Fibroblast of lung (primary cell): Measurements from ENCODE around the gene STK4. TPM values are rescaled to one million over a fixed set of nuclear protein-coding genes. Genes with fewer than 3 reads are reported as not detected.

Experiments used
- DNase-seq, 2 donors: peaks; one replicate each; pipeline versions ENCODE4 v3.0.0 to v3.0.0-alpha.2; 2010; ENCODE audit warnings: low read depth in 2 of 2
- H2AFZ ChIP-seq: 2 replicates; pipeline ENCODE4 v1.5.1; 2012; ENCODE audit warnings: low read length, control low read depth, inconsistent platforms
- H3K27ac ChIP-seq: 2 replicates; pipeline ENCODE4 v1.5.1; 2011; ENCODE audit warnings: low read length, control low read depth; ENCODE audit not compliant: insufficient read depth
- H3K27me3 ChIP-seq: 2 replicates; pipeline ENCODE4 v1.5.1; 2011; ENCODE audit warnings: mild to moderate bottlenecking, low read length; ENCODE audit not compliant: control insufficient read depth, insufficient read depth
- H3K36me3 ChIP-seq: 2 replicates; pipeline ENCODE4 v1.5.1; 2011; ENCODE audit warnings: low read length; ENCODE audit not compliant: control insufficient read depth, insufficient read depth
- H3K4me1 ChIP-seq: 2 replicates; pipeline ENCODE4 v1.5.1; 2011; ENCODE audit warnings: low read length; ENCODE audit not compliant: control insufficient read depth, insufficient read depth; ENCODE audit errors: extremely low read depth
- H3K4me2 ChIP-seq: 2 replicates; pipeline ENCODE4 v1.5.1; 2011; ENCODE audit warnings: low read length, control low read depth; ENCODE audit not compliant: insufficient read depth; ENCODE audit errors: extremely low read depth
- H3K4me3 ChIP-seq, 4 experiments: fragments of 200-600 bp in 1 of 4; sonication (generic) in 1 of 4; replicated peaks in 1 of 4; 2 replicates each; pipeline ENCODE4 v1.5.1; 2011 to 2016; ENCODE audit warnings: low read length in 4 of 4, low read depth in 3 of 4, mild to moderate bottlenecking in 3 of 4, control low read depth in 2 of 4, inconsistent platforms in 1 of 4, mixed read lengths in 1 of 4; ENCODE audit not compliant: insufficient read depth in 1 of 4; ENCODE audit errors: control extremely low read depth in 1 of 4
- H3K79me2 ChIP-seq: 2 replicates; pipeline ENCODE4 v1.5.1; 2012; ENCODE audit warnings: mild to moderate bottlenecking, low read length, inconsistent platforms; ENCODE audit not compliant: control insufficient read depth, insufficient read depth
- H3K9ac ChIP-seq: 2 replicates; pipeline ENCODE4 v1.5.1; 2011; ENCODE audit warnings: mild to moderate bottlenecking, low read length, control low read depth; ENCODE audit not compliant: insufficient read depth
- H3K9me3 ChIP-seq: 2 replicates; pipeline ENCODE4 v1.5.1; 2012; ENCODE audit warnings: low read depth, low read length; ENCODE audit not compliant: control insufficient read depth, insufficient read depth
- H4K20me1 ChIP-seq: 2 replicates; pipeline ENCODE4 v1.5.1; 2011; ENCODE audit warnings: low read length; ENCODE audit not compliant: control insufficient read depth, insufficient read depth; ENCODE audit errors: extremely low read depth
- EZH2 ChIP-seq: IDR thresholded peaks from 2 replicates; pipeline ENCODE4 v1.5.1; 2012; ENCODE audit warnings: low read length, control low read depth, mild to moderate bottlenecking; ENCODE audit errors: missing control alignments
- polyA plus RNA-seq, 2 donors: library from polyadenylated mRNA; depleted of rRNA in 1 of 2; stranded (reverse) in 1 of 2; unstranded in 1 of 2; fragments of >200 nt; gene quantifications; 2 replicates each; pipeline ENCODE4 v1.2.1, GENCODE V29; 2011 to 2012; ENCODE audit warnings: missing spikeins in 1 of 2
- total RNA-seq: library from RNA; depleted of rRNA; stranded (reverse); fragments of >200 nt; gene quantifications from 2 replicates; pipeline ENCODE4 v1.2.1, GENCODE V29; 2014
- TF ChIP-seq, protein P1 (sequence below), 2 donors: IDR thresholded peaks in 1 of 2; conservative IDR thresholded peaks in 1 of 2; 1 replicate in 1 of 2; 2 replicates in 1 of 2; pipeline ENCODE4 v1.5.1; 2011 to 2012; ENCODE audit warnings: low read length in 2 of 2, control low read depth in 1 of 2, inconsistent platforms in 1 of 2, low read depth in 1 of 2, mild to moderate bottlenecking in 1 of 2

The STK4 gene
- total and polyA plus RNA-seq, 2 donors (not counting 1 experiment from before 2014, with no cell fraction given), result 19.0 to 31.7 TPM

DNA sequence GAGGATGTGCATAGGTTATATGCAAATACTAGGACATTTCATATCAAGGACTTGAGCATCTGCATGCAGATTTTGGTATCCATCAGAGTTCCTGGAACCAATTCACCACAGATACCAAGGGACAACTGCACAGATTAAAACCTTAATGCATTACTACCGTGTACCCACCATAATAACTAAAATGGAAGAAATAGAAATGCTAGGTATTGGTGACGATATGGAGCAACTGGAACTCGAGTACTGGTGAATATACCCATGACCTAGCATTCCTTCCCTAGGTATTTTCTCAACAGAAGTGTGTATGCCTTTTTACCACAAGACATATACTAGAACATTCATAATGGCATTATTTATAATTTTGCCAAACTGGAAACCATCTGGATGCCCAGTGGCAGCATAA lies 116.2 kb downstream of the STK4 start:
- TF ChIP-seq, protein P1, sequence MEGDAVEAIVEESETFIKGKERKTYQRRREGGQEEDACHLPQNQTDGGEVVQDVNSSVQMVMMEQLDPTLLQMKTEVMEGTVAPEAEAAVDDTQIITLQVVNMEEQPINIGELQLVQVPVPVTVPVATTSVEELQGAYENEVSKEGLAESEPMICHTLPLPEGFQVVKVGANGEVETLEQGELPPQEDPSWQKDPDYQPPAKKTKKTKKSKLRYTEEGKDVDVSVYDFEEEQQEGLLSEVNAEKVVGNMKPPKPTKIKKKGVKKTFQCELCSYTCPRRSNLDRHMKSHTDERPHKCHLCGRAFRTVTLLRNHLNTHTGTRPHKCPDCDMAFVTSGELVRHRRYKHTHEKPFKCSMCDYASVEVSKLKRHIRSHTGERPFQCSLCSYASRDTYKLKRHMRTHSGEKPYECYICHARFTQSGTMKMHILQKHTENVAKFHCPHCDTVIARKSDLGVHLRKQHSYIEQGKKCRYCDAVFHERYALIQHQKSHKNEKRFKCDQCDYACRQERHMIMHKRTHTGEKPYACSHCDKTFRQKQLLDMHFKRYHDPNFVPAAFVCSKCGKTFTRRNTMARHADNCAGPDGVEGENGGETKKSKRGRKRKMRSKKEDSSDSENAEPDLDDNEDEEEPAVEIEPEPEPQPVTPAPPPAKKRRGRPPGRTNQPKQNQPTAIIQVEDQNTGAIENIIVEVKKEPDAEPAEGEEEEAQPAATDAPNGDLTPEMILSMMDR (conservative IDR thresholded peaks at IDR 0.05 in 1 of 2, IDR thresholded peaks at IDR 0.05 in 1 of 2; ENCODE audit: low read depth in 1 of 2, low read length in 2 of 2), result no peak
- no peak for TF ChIP-seq EZH2
- H3K4me1 ChIP-seq, result peaks cover under 1% of the 10 kb centered on the region
- no peaks in the 10 kb centered on the region for H3K79me2 ChIP-seq
- H3K9me3 ChIP-seq, result no peaks in the 10 kb centered on the region
- H3K27ac ChIP-seq, result no peak overlapping the region
- no peak overlapping the region for H3K9ac ChIP-seq
- peaks cover 2% of the 10 kb centered on the region for H3K36me3 ChIP-seq
- H3K27me3 ChIP-seq, result no peaks in the 10 kb centered on the region
- no peak overlapping the region for H3K4me2 ChIP-seq
- H2AFZ ChIP-seq, result no peak overlapping the region
- no peak overlapping the region for H3K4me3 ChIP-seq
- DNase-seq, result no peak
- no peaks in the 10 kb centered on the region for H4K20me1 ChIP-seq

DNA sequence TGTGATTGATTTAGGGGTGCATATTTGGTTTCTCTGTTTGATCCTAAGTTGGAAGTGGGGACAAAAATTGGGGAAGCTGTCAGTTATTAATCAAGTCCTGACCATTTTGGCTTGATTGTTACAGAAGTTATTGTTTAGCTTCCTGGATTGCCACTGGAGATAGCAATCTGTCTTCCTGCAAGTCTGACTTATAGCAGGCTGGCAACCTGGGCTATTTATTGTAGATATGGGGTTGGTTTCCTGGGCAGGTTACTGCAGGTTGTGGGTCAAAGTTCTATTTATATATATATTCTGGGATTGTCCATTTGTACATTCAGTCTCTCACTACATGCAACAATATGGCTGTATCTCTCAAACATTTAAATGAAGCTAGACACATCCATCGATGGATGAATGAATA lies 116.8 kb downstream of the STK4 start:
- H4K20me1 ChIP-seq, result no peaks in the 10 kb centered on the region
- H3K9me3 ChIP-seq, result no peaks in the 10 kb centered on the region
- peaks cover 2% of the 10 kb centered on the region for H3K36me3 ChIP-seq
- TF ChIP-seq, protein P1 (conservative IDR thresholded peaks at IDR 0.05 in 1 of 2, IDR thresholded peaks at IDR 0.05 in 1 of 2; ENCODE audit: low read depth in 1 of 2, low read length in 2 of 2), result no peak
- no peak for TF ChIP-seq EZH2
- no peak overlapping the region for H2AFZ ChIP-seq
- H3K9ac ChIP-seq, result no peak overlapping the region
- H3K79me2 ChIP-seq, result no peaks in the 10 kb centered on the region
- DNase-seq, result no peak
- no peak overlapping the region for H3K4me3 ChIP-seq
- H3K27ac ChIP-seq, result no peak overlapping the region
- no peaks in the 10 kb centered on the region for H3K27me3 ChIP-seq
- H3K4me2 ChIP-seq, result no peak overlapping the region
- H3K4me1 ChIP-seq, result peaks cover 5% of the 10 kb centered on the region

DNA sequence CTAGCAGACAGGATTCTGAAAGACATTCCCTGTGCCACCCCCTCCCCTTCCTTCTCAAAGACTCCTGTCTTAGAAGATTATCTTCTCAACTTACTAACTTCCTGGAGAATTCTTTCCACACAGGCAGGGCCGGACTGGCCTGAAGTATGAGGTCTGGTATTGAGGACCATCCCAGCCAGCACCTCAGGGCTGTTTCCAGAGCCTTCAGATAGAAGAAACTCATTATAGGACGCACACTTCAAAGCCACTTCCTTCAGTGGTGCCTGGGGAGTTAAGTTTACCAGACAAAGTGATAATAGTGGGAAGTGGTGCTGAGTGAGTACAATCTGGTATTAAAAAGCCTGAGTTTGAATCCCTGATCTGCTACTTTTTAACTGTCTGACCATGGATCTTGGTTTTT lies 119.0 kb downstream of the STK4 start:
- no peak overlapping the region for H3K4me2 ChIP-seq
- H3K27me3 ChIP-seq, result no peaks in the 10 kb centered on the region
- H3K36me3 ChIP-seq, result peaks cover 2% of the 10 kb centered on the region
- H3K79me2 ChIP-seq, result no peaks in the 10 kb centered on the region
- peaks cover 5% of the 10 kb centered on the region for H3K4me1 ChIP-seq
- no peak for TF ChIP-seq EZH2
- TF ChIP-seq, protein P1 (conservative IDR thresholded peaks at IDR 0.05 in 1 of 2, IDR thresholded peaks at IDR 0.05 in 1 of 2; ENCODE audit: low read depth in 1 of 2, low read length in 2 of 2), result no peak
- H3K9ac ChIP-seq, result no peak overlapping the region
- H3K27ac ChIP-seq, result no peak overlapping the region
- no peak for DNase-seq
- no peak overlapping the region for H3K4me3 ChIP-seq
- H4K20me1 ChIP-seq, result no peaks in the 10 kb centered on the region
- H3K9me3 ChIP-seq, result no peaks in the 10 kb centered on the region
- no peak overlapping the region for H2AFZ ChIP-seq
